ENCODE measurements around the gene SLCO2A1. TPM values are rescaled to one million over a fixed set of nuclear protein-coding genes. Genes with fewer than 3 reads are reported as not detected.

Gene SLCO2A1
- total RNA-seq, 6 donors from 2014 or later: 56.2 to 308 (median 133) TPM

DNA sequence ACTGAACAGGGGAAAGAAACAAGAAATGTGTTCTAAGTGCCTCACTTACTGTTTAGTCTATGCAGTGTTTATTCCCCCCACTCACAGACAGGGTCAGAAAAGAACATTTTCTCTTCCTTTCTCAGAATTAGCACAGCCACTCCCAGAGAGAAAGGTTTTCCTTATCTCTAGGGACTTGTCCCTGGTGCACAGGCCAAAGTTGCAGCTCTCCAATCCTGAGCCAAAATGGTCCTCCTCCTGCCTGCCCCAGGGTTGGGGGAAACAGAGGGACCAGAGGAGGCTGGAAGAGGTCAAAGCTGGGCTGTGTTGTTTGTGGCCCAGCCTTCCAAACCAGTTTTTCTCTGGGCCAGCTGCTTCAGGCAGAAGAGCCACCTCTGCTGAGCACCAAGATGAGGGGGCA is 146.1 kb downstream of the SLCO2A1 start:
- Histone ChIP-seq H3K36me3 (no peaks in the 10 kb centered on the region), H3K4me3 (no peak overlapping the region), H3K4me1 (no peaks in the 10 kb centered on the region), H3K27me3 (no peaks in the 10 kb centered on the region), H3K27ac (no peak overlapping the region), H3K9me3 (no peaks in the 10 kb centered on the region)
- DNase-seq: no peak
- TF ChIP-seq, protein P1, sequence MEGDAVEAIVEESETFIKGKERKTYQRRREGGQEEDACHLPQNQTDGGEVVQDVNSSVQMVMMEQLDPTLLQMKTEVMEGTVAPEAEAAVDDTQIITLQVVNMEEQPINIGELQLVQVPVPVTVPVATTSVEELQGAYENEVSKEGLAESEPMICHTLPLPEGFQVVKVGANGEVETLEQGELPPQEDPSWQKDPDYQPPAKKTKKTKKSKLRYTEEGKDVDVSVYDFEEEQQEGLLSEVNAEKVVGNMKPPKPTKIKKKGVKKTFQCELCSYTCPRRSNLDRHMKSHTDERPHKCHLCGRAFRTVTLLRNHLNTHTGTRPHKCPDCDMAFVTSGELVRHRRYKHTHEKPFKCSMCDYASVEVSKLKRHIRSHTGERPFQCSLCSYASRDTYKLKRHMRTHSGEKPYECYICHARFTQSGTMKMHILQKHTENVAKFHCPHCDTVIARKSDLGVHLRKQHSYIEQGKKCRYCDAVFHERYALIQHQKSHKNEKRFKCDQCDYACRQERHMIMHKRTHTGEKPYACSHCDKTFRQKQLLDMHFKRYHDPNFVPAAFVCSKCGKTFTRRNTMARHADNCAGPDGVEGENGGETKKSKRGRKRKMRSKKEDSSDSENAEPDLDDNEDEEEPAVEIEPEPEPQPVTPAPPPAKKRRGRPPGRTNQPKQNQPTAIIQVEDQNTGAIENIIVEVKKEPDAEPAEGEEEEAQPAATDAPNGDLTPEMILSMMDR (IDR thresholded peaks at IDR 0.05): no peak
- TF ChIP-seq POLR2A (IDR thresholded peaks at IDR 0.05) (no peak), POLR2AphosphoS5 (IDR thresholded peaks at IDR 0.05) (no peak), EP300 (IDR thresholded peaks at IDR 0.05) (no peak)
- no peak for ATAC-seq (ENCODE audit: low FRiP score in 2 of 2)

DNA sequence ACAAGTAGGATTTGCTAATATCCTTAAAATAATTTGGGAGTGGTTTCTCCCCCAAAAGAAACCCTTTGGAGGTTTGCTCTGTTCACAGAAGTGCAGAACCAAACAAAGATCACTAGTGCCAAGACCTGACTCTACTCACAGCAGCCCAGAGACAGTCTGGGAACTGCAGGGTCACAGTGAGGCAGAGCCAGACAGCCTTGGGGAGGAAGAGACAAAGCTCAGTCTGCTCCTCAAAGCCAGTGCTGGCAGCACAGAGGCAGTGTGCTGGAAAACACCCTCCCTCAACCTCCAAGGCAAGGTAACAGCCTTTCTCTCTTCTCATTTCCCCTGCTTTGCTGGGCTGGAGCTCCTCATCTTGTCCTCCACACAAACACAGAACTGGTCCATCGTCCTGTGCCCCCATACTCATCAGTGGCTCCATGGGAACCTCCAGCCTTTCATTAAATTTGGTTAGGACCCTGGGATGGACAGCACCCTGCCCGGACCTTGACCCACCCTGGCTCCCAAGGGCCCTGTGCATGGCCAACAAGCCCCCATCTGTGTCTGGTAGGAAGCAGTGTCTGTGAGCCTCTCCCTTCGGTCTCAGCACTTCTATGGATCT is 146.6 kb downstream of the SLCO2A1 start:
- Histone ChIP-seq H3K4me1 (no peaks in the 10 kb centered on the region), H3K4me3 (no peak overlapping the region), H3K36me3 (no peaks in the 10 kb centered on the region), H3K27me3 (no peaks in the 10 kb centered on the region), H3K9me3 (peaks cover 0 to 2% (median 0%) of the 10 kb centered on the region in 4 donors), H3K27ac (no peak overlapping the region)
- no peak for DNase-seq
- no peak for ATAC-seq (ENCODE audit: low FRiP score in 2 of 2)
- 80 to 83% methylated on average over 3 of the region's 3 CpGs for WGBS, 2 donors
- TF ChIP-seq POLR2AphosphoS5 (IDR thresholded peaks at IDR 0.05) (no peak), POLR2A (IDR thresholded peaks at IDR 0.05) (no peak), EP300 (IDR thresholded peaks at IDR 0.05) (no peak)
- TF ChIP-seq, protein P1 (IDR thresholded peaks at IDR 0.05): no peak

DNA sequence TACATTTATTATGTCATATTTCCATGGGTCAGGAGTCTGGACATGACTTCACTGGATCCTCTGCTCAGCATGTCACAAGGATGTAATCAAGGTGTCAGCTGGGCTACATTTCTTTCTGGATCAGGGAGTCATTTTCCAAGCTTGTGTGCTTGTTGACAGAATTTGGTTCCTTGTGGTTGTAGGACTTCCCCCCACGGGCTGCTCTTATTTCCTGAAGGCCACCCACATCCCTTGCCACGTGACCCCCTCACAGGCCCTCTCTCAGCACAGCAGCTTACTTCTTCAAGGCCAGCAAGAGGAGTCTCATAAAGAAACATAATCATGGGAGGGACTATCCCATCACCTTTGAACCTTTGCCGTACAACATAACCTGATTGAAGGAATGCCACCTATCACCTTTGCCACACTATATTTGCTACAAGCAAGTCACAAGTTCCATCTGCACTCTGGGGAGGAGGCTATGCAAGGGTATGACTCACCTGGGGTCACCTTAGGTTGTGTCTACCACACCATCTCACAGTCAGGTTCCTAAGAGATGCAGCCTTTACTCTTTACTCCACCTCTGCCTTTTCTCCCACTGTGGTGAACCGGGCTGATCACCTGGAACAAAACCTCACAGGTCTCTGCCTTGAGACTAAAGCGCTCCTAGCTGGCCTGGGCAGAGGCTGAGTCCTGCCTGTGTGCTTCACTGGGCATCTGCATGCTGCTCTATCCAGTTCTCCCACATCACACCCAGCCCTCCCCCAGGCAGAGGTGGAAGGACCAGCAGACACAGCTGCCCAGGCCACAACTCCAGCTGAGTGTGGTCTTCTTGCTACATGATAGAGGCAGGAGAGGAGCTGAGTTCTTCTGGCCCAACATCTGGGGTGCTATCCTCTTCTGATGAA is 147.5 kb downstream of the SLCO2A1 start:
- no peaks in the 10 kb centered on the region for H3K4me1 ChIP-seq
- ATAC-seq (ENCODE audit: low FRiP score in 2 of 2): no peak
- H3K36me3 ChIP-seq: no peaks in the 10 kb centered on the region
- H3K9me3 ChIP-seq: peaks cover 0 to 2% (median 0%) of the 10 kb centered on the region in 4 donors
- H3K27me3 ChIP-seq: no peaks in the 10 kb centered on the region
- H3K27ac ChIP-seq: no peak overlapping the region
- 84 to 85% methylated on average over 4 to 5 of the region's 5 CpGs for WGBS, 2 donors
- no peak for DNase-seq
- TF ChIP-seq POLR2A (IDR thresholded peaks at IDR 0.05) (no peak), EP300 (IDR thresholded peaks at IDR 0.05) (no peak), POLR2AphosphoS5 (IDR thresholded peaks at IDR 0.05) (no peak)
- TF ChIP-seq, protein P1 (IDR thresholded peaks at IDR 0.05): no peak
- no peak overlapping the region for H3K4me3 ChIP-seq

DNA sequence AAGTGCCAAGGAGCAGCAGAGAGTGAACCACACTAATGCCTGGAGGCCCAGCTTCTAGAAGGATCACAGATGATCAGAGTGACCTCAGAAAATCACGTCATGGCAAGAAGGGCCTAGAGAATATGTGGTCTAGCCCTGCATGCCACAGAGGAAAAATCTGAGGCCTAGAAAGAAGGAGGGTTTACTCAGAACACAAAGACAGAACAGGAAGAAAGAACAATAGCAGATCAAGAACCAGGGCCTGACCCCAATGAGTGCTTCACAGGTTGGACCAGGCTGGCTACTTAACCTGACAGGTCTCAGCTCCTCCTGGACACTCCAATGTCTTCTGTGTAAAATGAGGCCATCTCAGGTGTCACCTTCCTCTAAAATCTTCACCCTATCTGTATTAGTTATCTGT is 148.2 kb downstream of the SLCO2A1 start:
- Histone ChIP-seq H3K9me3 (peaks cover 0 to 2% (median 0%) of the 10 kb centered on the region in 4 donors), H3K27ac (no peak overlapping the region), H3K27me3 (no peaks in the 10 kb centered on the region), H3K4me3 (no peak overlapping the region), H3K36me3 (no peaks in the 10 kb centered on the region), H3K4me1 (no peaks in the 10 kb centered on the region)
- DNase-seq: no peak
- 86% methylated on average over 1 of the region's 1 CpG for WGBS, 2 donors
- TF ChIP-seq, protein P1 (IDR thresholded peaks at IDR 0.05): no peak
- TF ChIP-seq POLR2AphosphoS5 (IDR thresholded peaks at IDR 0.05) (no peak), EP300 (IDR thresholded peaks at IDR 0.05) (no peak), POLR2A (IDR thresholded peaks at IDR 0.05) (no peak)
- ATAC-seq (ENCODE audit: low FRiP score in 2 of 2): no peak
